Colonic mucosa (tissue), 4 donors: ENCODE results near the gene PTPRA. TPM values are rescaled to one million over a fixed set of nuclear protein-coding genes. Genes with fewer than 3 reads are reported as not detected.

Experiments used
- DNase-seq: peaks from one replicate; pipeline ENCODE4 v3.0.0-alpha.2; 2020
- H3K27ac ChIP-seq: fragments of 200-600 bp; one replicate; pipeline ENCODE4 v1.8.0; 2021
- H3K27me3 ChIP-seq: fragments of 200-600 bp; one replicate; pipeline ENCODE4 v1.8.0; 2021
- H3K36me3 ChIP-seq: fragments of 200-600 bp; one replicate; pipeline ENCODE4 v1.8.0; 2021
- H3K4me1 ChIP-seq: fragments of 200-600 bp; one replicate; pipeline ENCODE4 v1.8.0; 2021; ENCODE audit warnings: mild to moderate bottlenecking
- H3K4me3 ChIP-seq: fragments of 200-600 bp; one replicate; pipeline ENCODE4 v1.8.0; 2021
- H3K9ac ChIP-seq, 2 donors: one replicate each; pipeline ENCODE4 v1.7.0; 2013; ENCODE audit warnings: control low read depth in 2 of 2, low read depth in 2 of 2, low read length in 2 of 2
- H3K9me3 ChIP-seq: fragments of 200-600 bp; one replicate; pipeline ENCODE4 v1.8.0; 2021
- CTCF ChIP-seq: fragments of 200-600 bp; IDR thresholded peaks from one replicate; pipeline ENCODE4 v1.8.0; 2022; ENCODE audit warnings: antibody characterized with exemption, mild to moderate bottlenecking
- intact Hi-C: fragments of 100-400 bp; cut with DNase I; formaldehyde crosslinking; loops from one replicate; pipeline ENCODE4 v1.14.1; 2022
- total RNA-seq, 2 donors: library from RNA; stranded (reverse); fragmentation: NEBNext Ultra II Directional in 1 of 2; extraction: Animal tissue kit (Norgen Biotek cat#: 25700) in 1 of 2; gene quantifications; one replicate each; pipeline ENCODE4 v1.2.1, GENCODE V29; 2021
- donor health status: healthy.
- donor health status: DM: no; HTN: no; CAD: no.
- donor health status: DM: no; HTN: no; CAD: no.

Gene PTPRA
- total RNA-seq, 2 donors from 2014 or later: 30.3 to 55.2 TPM

- no peak for TF ChIP-seq CTCF
- H3K9me3 ChIP-seq: no peaks in the 10 kb centered on the region
- DNase-seq: no peak
- H3K27ac ChIP-seq: no peak overlapping the region
- no peaks in the 10 kb centered on the region for H3K4me1 ChIP-seq
- no peak overlapping the region for H3K4me3 ChIP-seq
- H3K9ac ChIP-seq: no peak overlapping the region
- no peaks in the 10 kb centered on the region for H3K36me3 ChIP-seq
- H3K27me3 ChIP-seq: no peaks in the 10 kb centered on the region
- intact Hi-C loops: no loop called here
Observed at GRCh38 chr20:2878515-2878914, 5.2 kb downstream of the PTPRA start.

GRCh38 chr20:2879146-2879545 is 5.9 kb downstream of the PTPRA start:
- Histone ChIP-seq H3K4me1 (no peaks in the 10 kb centered on the region), H3K27ac (no peak overlapping the region), H3K36me3 (no peaks in the 10 kb centered on the region), H3K4me3 (no peak overlapping the region), H3K9me3 (no peaks in the 10 kb centered on the region), H3K9ac (no peak overlapping the region), H3K27me3 (no peaks in the 10 kb centered on the region)
- DNase-seq: no peak
- intact Hi-C loops: no loop called here
- no peak for TF ChIP-seq CTCF

- H3K27me3 ChIP-seq: no peaks in the 10 kb centered on the region
- intact Hi-C loops: no loop called here
- H3K9ac ChIP-seq: no peak overlapping the region
- H3K9me3 ChIP-seq: no peaks in the 10 kb centered on the region
- H3K36me3 ChIP-seq: no peaks in the 10 kb centered on the region
- no peaks in the 10 kb centered on the region for H3K4me1 ChIP-seq
- no peak for TF ChIP-seq CTCF
- H3K27ac ChIP-seq: no peak overlapping the region
- no peak for DNase-seq
- no peak overlapping the region for H3K4me3 ChIP-seq
Observed at GRCh38 chr20:2880650-2881049, 7.4 kb downstream of the PTPRA start.

- Histone ChIP-seq H3K4me3 (no peak overlapping the region), H3K36me3 (no peaks in the 10 kb centered on the region), H3K4me1 (no peaks in the 10 kb centered on the region), H3K9ac (no peak overlapping the region), H3K27ac (no peak overlapping the region), H3K9me3 (no peaks in the 10 kb centered on the region), H3K27me3 (no peaks in the 10 kb centered on the region)
- intact Hi-C loops: no loop called here
- DNase-seq: no peak
- no peak for TF ChIP-seq CTCF
Observed at GRCh38 chr20:2883726-2884637, 10.7 kb downstream of the PTPRA start.

- no peaks in the 10 kb centered on the region for H3K4me1 ChIP-seq
- H3K36me3 ChIP-seq: no peaks in the 10 kb centered on the region
- H3K9ac ChIP-seq: no peak overlapping the region
- H3K4me3 ChIP-seq: no peak overlapping the region
- no peaks in the 10 kb centered on the region for H3K9me3 ChIP-seq
- no peaks in the 10 kb centered on the region for H3K27me3 ChIP-seq
- no peak for TF ChIP-seq CTCF
- intact Hi-C loops: no loop called here
- H3K27ac ChIP-seq: no peak overlapping the region
- DNase-seq: no peak
Observed at GRCh38 chr20:2887715-2888114, 14.4 kb downstream of the PTPRA start.
